Stimulated activated CD4-positive, alpha-beta T cell treated with anti-CD3 and anti-CD28 coated beads, TNF-alpha, amount 100 ng/mL, for 1 hour (primary cell): ENCODE results near the gene RNF167.
A peak's percentile ranks its signal among the peaks of the same experiment; 100 is the strongest.

Source experiments
- DNase-seq, 3 donors: peaks; one replicate each; pipeline ENCODE4 v3.0.0-alpha.2; 2020; ENCODE audit warnings: low read depth in 3 of 3, low spot score in 1 of 3

Gene RNF167

GRCh38 chr17:4937553-4937952, 2.5 kb upstream of the RNF167 start:
- DNase-seq = no peak

GRCh38 chr17:4938069-4938491, 2.0 kb upstream of the RNF167 start:
- DNase-seq = no peak

GRCh38 chr17:4938688-4939545, 1.2 kb upstream of the RNF167 start:
- DNase-seq = no peak

- DNase-seq = no peak
These were observed 597 bp upstream of the RNF167 start for GRCh38 chr17:4939546-4939795.

GRCh38 chr17:4940555-4941318, 669 bp downstream of the RNF167 start:
- peak in 1 of 3 donors; percentile 13 for DNase-seq

GRCh38 chr17:4941319-4941610, 1.2 kb downstream of the RNF167 start:
- no peak for DNase-seq

GRCh38 chr17:4942760-4943508, 2.9 kb downstream of the RNF167 start:
- DNase-seq = no peak

- DNase-seq = peak in 1 of 3 donors; percentile 29
These were observed 4.1 kb downstream of the RNF167 start for GRCh38 chr17:4944163-4944553.

GRCh38 chr17:4944554-4945175, 4.6 kb downstream of the RNF167 start:
- DNase-seq = no peak

- peak; percentile 51 to 68 (median 61) for DNase-seq
These were observed 5.3 kb downstream of the RNF167 start for GRCh38 chr17:4945176-4945943.

GRCh38 chr17:4945944-4946280, 5.8 kb downstream of the RNF167 start:
- DNase-seq = no peak

GRCh38 chr17:4946312-4946976, 6.4 kb downstream of the RNF167 start:
- DNase-seq = no peak

- DNase-seq = no peak
These were observed 6.9 kb downstream of the RNF167 start for GRCh38 chr17:4947010-4947410.

- peak in 2 of 3 donors; percentile 46 to 59 for DNase-seq
These were observed 7.5 kb downstream of the RNF167 start for GRCh38 chr17:4947411-4948165.

- peak; percentile 81 to 83 (median 81) for DNase-seq
These were observed 8.3 kb downstream of the RNF167 start, which contains the start of gene PFN1 for GRCh38 chr17:4948166-4948930. Gene PFN1 (minus strand): TSS chr17:4948530. CDS start chr17:4948394, 136 bp downstream.

- peak in 2 of 3 donors; percentile 35 to 57 for DNase-seq
These were observed 8.9 kb downstream of the RNF167 start for GRCh38 chr17:4948931-4949320.

- DNase-seq = peak; percentile 52 to 66 (median 64)
These were observed 9.4 kb downstream of the RNF167 start for GRCh38 chr17:4949321-4950074.
